K562 (cell line): Measurements from ENCODE around the gene DNAJC2. TPM values are rescaled to one million over a fixed set of nuclear protein-coding genes. Genes with fewer than 3 reads are reported as not detected.

Experiments used
- ATAC-seq: fragments of 200-7000 bp; cut with Tn5 transposase; 3 replicates; pipeline ENCODE4 v1.9.1; 2020; ENCODE audit warnings: moderate library complexity
- Bru-seq: library from RNA; stranded (reverse); fragments of 400-500 nt; gene quantifications from one replicate; lab custom pipeline; 2021; lab: Mats Ljungman, UMichigan
- BruChase-seq, 2 experiments: library from RNA; stranded (reverse); fragments of 400-500 nt; gene quantifications; one replicate each; lab custom pipeline; 2021; lab: Mats Ljungman, UMichigan
- BruUV-seq: library from RNA; stranded (reverse); fragments of 400-500 nt; replicated peaks from 2 replicates; lab custom pipeline; 2021; lab: Mats Ljungman, UMichigan
- CTCF ChIA-PET: fragments of 300-600 bp; formaldehyde crosslinking; extraction: SDS; loops from one replicate; lab custom pipeline; 2021; ENCODE audit warnings: low intra/inter-chr PET ratio; lab: Yijun Ruan, JAX
- POLR2A ChIA-PET: fragments of 300-600, 350-650 bp; sonication (Branson Sonifier 250); formaldehyde crosslinking; extraction: SDS; loops from one replicate; lab custom pipeline; 2021; ENCODE audit warnings: antibody characterized with exemption, inconsistent platforms; lab: Yijun Ruan, JAX
- DNase-seq, 4 experiments: peaks; one replicate each; pipeline versions ENCODE4 v3.0.0 to v3.0.0-alpha.2; 2011 to 2018; ENCODE audit warnings: low spot score in 3 of 4, mixed read lengths in 3 of 4; ENCODE audit errors: extremely low read depth in 1 of 4
- FAIRE-seq: peaks from 2 replicates; lab custom pipeline; 2011; peaks lifted over from hg19 to GRCh38; lab: Jason Lieb, UNC
- H2AFZ ChIP-seq: 2 replicates; pipeline ENCODE4 v1.6.0; 2011; ENCODE audit warnings: low read depth, low read length, control low read depth, inconsistent platforms
- H3K27ac ChIP-seq: fragments of 200-600 bp; 3 replicates; pipeline ENCODE4 v1.8.0; 2011; ENCODE audit warnings: low read depth, mild to moderate bottlenecking, control low read depth, inconsistent platforms, low read length, moderate library complexity, mixed read lengths; ENCODE audit errors: extremely low read depth
- H3K27me3 ChIP-seq, 2 experiments: fragments of 300-600 bp in 1 of 2; 2 replicates in 1 of 2; 3 replicates in 1 of 2; pipeline versions ENCODE4 v1.6.0 to v1.8.0; 2011; ENCODE audit warnings: inconsistent platforms in 2 of 2, low read length in 2 of 2, mild to moderate bottlenecking in 1 of 2, mixed read lengths in 1 of 2, moderate library complexity in 1 of 2; ENCODE audit not compliant: control insufficient read depth in 2 of 2, insufficient read depth in 2 of 2
- H3K36me3 ChIP-seq: fragments of 300-600 bp; 3 replicates; pipeline ENCODE4 v1.8.0; 2011; ENCODE audit warnings: mild to moderate bottlenecking, low read length, inconsistent platforms; ENCODE audit not compliant: control insufficient read depth, insufficient read depth
- H3K4me1 ChIP-seq, 2 experiments: fragments of 200-600 bp in 1 of 2; replicated peaks in 1 of 2; 2 replicates in 1 of 2; 3 replicates in 1 of 2; pipeline versions ENCODE4 v1.5.1 to v1.8.0; 2011; ENCODE audit warnings: inconsistent platforms in 2 of 2, low read length in 2 of 2, mild to moderate bottlenecking in 1 of 2, mixed read lengths in 1 of 2, moderate library complexity in 1 of 2; ENCODE audit not compliant: control insufficient read depth in 2 of 2, insufficient read depth in 2 of 2
- H3K4me2 ChIP-seq: 2 replicates; pipeline ENCODE4 v1.6.1; 2011; ENCODE audit warnings: low read length, control low read depth, inconsistent platforms, mixed read lengths; ENCODE audit not compliant: insufficient read depth
- H3K4me3 ChIP-seq: fragments of 200-600 bp; sonication (generic), shearing (Covaris generic); 2 replicates; pipeline ENCODE4 v1.5.1; 2016; ENCODE audit warnings: control low read depth, inconsistent platforms
- H3K79me2 ChIP-seq: fragments of 200-600 bp; 3 replicates; pipeline ENCODE4 v1.8.0; 2011; ENCODE audit warnings: low read length, inconsistent platforms; ENCODE audit not compliant: control insufficient read depth, insufficient read depth
- H3K9ac ChIP-seq, 2 experiments: 2 replicates each; pipeline versions ENCODE4 v1.6.0 to v1.6.1; 2011; ENCODE audit warnings: low read depth in 2 of 2, low read length in 2 of 2, control low read depth in 1 of 2, inconsistent platforms in 1 of 2, mild to moderate bottlenecking in 1 of 2, mixed read lengths in 1 of 2; ENCODE audit not compliant: insufficient read depth in 1 of 2
- H3K9me1 ChIP-seq: one replicate; pipeline ENCODE4 v1.6.0; 2011; ENCODE audit warnings: inconsistent platforms, mild to moderate bottlenecking, low read length, moderate library complexity; ENCODE audit not compliant: control insufficient read depth, insufficient read depth
- H3K9me3 ChIP-seq: replicated peaks from 2 replicates; pipeline ENCODE4 v1.5.1; 2011; ENCODE audit warnings: low read depth, low read length, inconsistent platforms; ENCODE audit not compliant: control insufficient read depth, insufficient read depth
- H4K20me1 ChIP-seq: replicated peaks from 2 replicates; pipeline ENCODE4 v1.6.1; 2011; ENCODE audit warnings: low read length, inconsistent platforms, mixed read lengths; ENCODE audit not compliant: control insufficient read depth, insufficient read depth
- CBFB ChIP-seq: sonication (generic); formaldehyde crosslinking; IDR thresholded peaks from 2 replicates; pipeline ENCODE4 v1.4.0; 2020; ENCODE audit warnings: mild to moderate bottlenecking, missing genetic modification reagents
- JUND ChIP-seq, 2 experiments: IDR thresholded peaks; 2 replicates in 1 of 2; 3 replicates in 1 of 2; pipeline ENCODE4 v1.6.1; 2011; ENCODE audit warnings: borderline replicate concordance in 2 of 2, low read depth in 2 of 2, low read length in 2 of 2, improper control_type of control experiment in 1 of 2, missing biosample characterization in 1 of 2, missing genetic modification characterization in 1 of 2, missing genetic modification reagents in 1 of 2
- NFE2 ChIP-seq: IDR thresholded peaks from 2 replicates; pipeline ENCODE4 v1.6.1; 2014; ENCODE audit warnings: antibody characterized with exemption, low read depth
- ZNF146 ChIP-seq: IDR thresholded peaks from one replicate; pipeline ENCODE4 v1.6.1; 2018; ENCODE audit warnings: missing compliant biosample characterization; ENCODE audit not compliant: unreplicated experiment
- ZNF707 ChIP-seq: fragments of 250-450 bp; sonication (Bioruptor Pico); conservative IDR thresholded peaks from 2 replicates; pipeline ENCODE4 v1.8.0; 2022; ENCODE audit warnings: inconsistent platforms, mild to moderate bottlenecking, moderate library complexity
- WGBS: fragments of 100-300 bp; shearing (Covaris generic); methylation state at CpG from one replicate; pipeline ENCODE4 v1.1.6; 2016; ENCODE audit warnings: low coverage, mixed read lengths; ENCODE audit not compliant: insufficient coverage; ENCODE audit errors: missing lambda C conversion rate; 5-methylcytosine and 5-hydroxymethylcytosine counted together
- in situ Hi-C: fragments of 300-500 bp; cut with MboI; formaldehyde crosslinking; loops from 4 replicates; pipeline ENCODE4 v1.15.0; 2018; ENCODE audit warnings: inconsistent platforms, mixed read lengths
- intact Hi-C: fragments of 100-400 bp; cut with micrococcal nuclease; formaldehyde crosslinking; loops from 2 replicates; pipeline ENCODE4 v1.14.2; 2022
- long read RNA-seq, 3 experiments: library from polyadenylated mRNA in 2 of 3; library from RNA in 1 of 3; unstranded in 2 of 3; stranded (forward) in 1 of 3; transcript quantifications; one replicate each; pipeline ENCODE4 v2.0.0, GENCODE V29; 2019 to 2022
- polyA minus RNA-seq, 3 experiments: library from RNA; depleted of rRNA, polyadenylated mRNA; stranded (reverse); fragments of >200 nt; gene quantifications; 2 replicates each; pipeline ENCODE4 v1.2.3, GENCODE V29; 2011
- polyA plus RNA-seq, 8 experiments: library from polyadenylated mRNA; depleted of rRNA in 4 of 8; stranded (reverse) in 5 of 8; unstranded in 3 of 8; fragments of >200 nt; fragmentation: Nextera tagmentation in 2 of 8; fragmentation: Illumina TruSeq in 1 of 8; extraction: Ambion mirVana in 2 of 8; extraction: Trizol in 1 of 8; gene quantifications; 2 replicates each; pipeline versions ENCODE4 v1.2.1 to v1.2.3, GENCODE V29; 2011 to 2014; ENCODE audit warnings: inconsistent platforms in 1 of 8, missing spikeins in 1 of 8
- total RNA-seq, 7 experiments: library from RNA; depleted of rRNA in 6 of 7; stranded (reverse); fragments of >200 nt in 6 of 7; fragmentation: Illumina TruSeq in 2 of 7; extraction: Trizol in 2 of 7; gene quantifications; 2 replicates each; pipeline versions ENCODE4 v1.2.1 to v1.2.3, GENCODE V29; 2011 to 2021; ENCODE audit warnings: low replicate concordance in 1 of 7
- TF ChIP-seq, protein P1 (sequence below), 2 experiments: fragments of 450-650 bp; conservative IDR thresholded peaks; 2 replicates each; pipeline ENCODE4 v1.6.1; 2017; ENCODE audit warnings: mild to moderate bottlenecking in 2 of 2, moderate library complexity in 2 of 2
- TF ChIP-seq, protein P2 (sequence below): IDR thresholded peaks from 2 replicates; pipeline ENCODE4 v1.6.1; 2011; ENCODE audit not compliant: insufficient read length; ENCODE audit errors: extremely low read depth
- TF ChIP-seq, protein P3 (sequence below): fragments of 250-450 bp; sonication (Bioruptor Pico); IDR thresholded peaks from 2 replicates; pipeline ENCODE4 v1.5.0; 2021

DNAJC2 gene, protein sequence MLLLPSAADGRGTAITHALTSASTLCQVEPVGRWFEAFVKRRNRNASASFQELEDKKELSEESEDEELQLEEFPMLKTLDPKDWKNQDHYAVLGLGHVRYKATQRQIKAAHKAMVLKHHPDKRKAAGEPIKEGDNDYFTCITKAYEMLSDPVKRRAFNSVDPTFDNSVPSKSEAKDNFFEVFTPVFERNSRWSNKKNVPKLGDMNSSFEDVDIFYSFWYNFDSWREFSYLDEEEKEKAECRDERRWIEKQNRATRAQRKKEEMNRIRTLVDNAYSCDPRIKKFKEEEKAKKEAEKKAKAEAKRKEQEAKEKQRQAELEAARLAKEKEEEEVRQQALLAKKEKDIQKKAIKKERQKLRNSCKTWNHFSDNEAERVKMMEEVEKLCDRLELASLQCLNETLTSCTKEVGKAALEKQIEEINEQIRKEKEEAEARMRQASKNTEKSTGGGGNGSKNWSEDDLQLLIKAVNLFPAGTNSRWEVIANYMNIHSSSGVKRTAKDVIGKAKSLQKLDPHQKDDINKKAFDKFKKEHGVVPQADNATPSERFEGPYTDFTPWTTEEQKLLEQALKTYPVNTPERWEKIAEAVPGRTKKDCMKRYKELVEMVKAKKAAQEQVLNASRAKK
- 55.1 and 197 TPM in 2 replicates for total RNA-seq (2011; cell fraction: chromatin; rRNA removed; ENCODE audit: low replicate concordance)
- total RNA-seq (2011; cell fraction: nucleolus; rRNA removed): 30.4 and 35.0 TPM in 2 replicates
- 55.2 and 90.0 TPM in 2 replicates for total RNA-seq (2011; cell fraction: nucleoplasm; rRNA removed)
- total RNA-seq (2014; rRNA removed) (62.5 and 64.6 TPM in 2 replicates), total RNA-seq (2014; rRNA removed; fragmentation: Illumina TruSeq; extraction: Trizol) (134 and 141 TPM in 2 replicates), total RNA-seq (2015; rRNA removed; fragmentation: Illumina TruSeq; extraction: Trizol) (142 and 152 TPM in 2 replicates), total RNA-seq (2021) (82.9 and 92.1 TPM in 2 replicates), polyA plus RNA-seq (2011; rRNA removed) (65.2 and 86.9 TPM in 2 replicates), polyA plus RNA-seq (2014; fragmentation: Illumina TruSeq; extraction: Trizol) (121 and 157 TPM in 2 replicates), polyA plus RNA-seq (2014; fragmentation: Nextera tagmentation; extraction: Ambion mirVana) (10 to 100 TPM; 40.2 to 40.4 TPM), polyA plus RNA-seq (2014; rRNA removed) (97.3 and 118 TPM in 2 replicates), polyA minus RNA-seq (2011; rRNA and poly(A)+ RNA removed) (52.3 and 65.5 TPM in 2 replicates), Bru-seq, nascent RNA (percentile 95 among the genes with signal in this experiment), BruChase-seq, experiment 1, labeled RNA remaining after a 2-hour chase (percentile 94 among the genes with signal in this experiment), BruChase-seq, experiment 2, labeled RNA remaining after a 6-hour chase (percentile 94 among the genes with signal in this experiment)
- polyA plus RNA-seq (2011; cell fraction: cytosol; rRNA removed): 11.7 and 12.3 TPM in 2 replicates
- polyA plus RNA-seq (2011; cell fraction: nucleus; rRNA removed): 93.5 and 113 TPM in 2 replicates
- 49.1 and 68.8 TPM in 2 replicates for polyA plus RNA-seq (2012)
- 13.1 and 15.6 TPM in 2 replicates for polyA minus RNA-seq (2011; cell fraction: cytosol; rRNA and poly(A)+ RNA removed)
- polyA minus RNA-seq (2011; cell fraction: nucleus; rRNA and poly(A)+ RNA removed): 42.9 and 53.8 TPM in 2 replicates
- long read RNA-seq, experiment 1, transcript DNAJC2-203 (17 exons, 2,167 nt): major isoform, 165 of 330 reads
- long read RNA-seq, experiment 1, partial matches to known transcripts: 137 of 330 reads
- long read RNA-seq, experiment 1, other reads (novel, unspliced or antisense): 27 of 330 reads
- long read RNA-seq, experiment 2, transcript DNAJC2-203 (17 exons, 2,167 nt): major isoform, 19 of 89 reads
- long read RNA-seq, experiment 2, partial matches to known transcripts: 64 of 89 reads
- long read RNA-seq, experiment 2, other reads (novel, unspliced or antisense): 6 of 89 reads
- long read RNA-seq, experiment 3, partial matches to known transcripts: 111 of 120 reads
- long read RNA-seq, experiment 3, other reads (novel, unspliced or antisense): 8 of 120 reads

DNA sequence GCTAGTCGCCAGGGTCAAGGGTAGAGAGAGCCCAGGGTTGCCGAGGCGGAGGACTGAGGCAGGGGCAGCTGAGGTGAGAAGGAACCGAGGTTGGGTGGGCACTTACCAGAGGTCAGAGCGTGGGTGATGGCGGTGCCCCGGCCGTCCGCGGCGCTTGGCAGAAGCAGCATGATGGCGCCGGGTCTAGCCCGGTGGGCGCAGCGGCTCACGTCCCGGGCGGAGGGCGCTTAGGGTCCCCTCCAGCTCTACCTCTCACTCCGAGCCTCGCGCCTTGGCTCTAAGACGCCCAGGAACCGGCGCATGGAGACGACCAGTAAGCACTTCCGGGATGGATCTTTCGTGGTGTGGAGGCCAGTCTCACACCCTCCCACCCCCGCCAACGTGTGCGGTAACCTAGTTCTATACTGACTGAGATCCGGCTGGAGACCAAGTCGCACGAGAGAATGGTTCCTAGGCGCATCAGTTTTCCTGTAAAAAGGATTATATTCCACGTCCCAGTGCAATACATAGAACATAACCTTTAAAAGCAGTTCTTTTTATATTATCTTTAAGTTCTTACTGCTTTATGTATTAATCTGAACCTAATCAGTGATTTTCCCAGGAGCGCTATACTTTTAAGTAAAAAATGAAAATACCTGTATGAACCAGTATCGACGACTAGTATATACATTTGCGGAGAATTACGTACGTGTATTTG lies at the start of gene DNAJC2:
DNAJC2 (minus strand) TSS at position 315 of the 697 bp plus-strand sequence; CDS start at position 170, 145 bp downstream.
- H3K4me3 ChIP-seq: peak within 1 kb of the TSS; percentile 82
- peak within 1 kb of the TSS; percentile 96 to 97 for H3K9ac ChIP-seq
- intact Hi-C loops (loop anchor here (2.0 to 5.0 kb wide), 2 partner anchors 47 to 62 kb away; partner anchors contain the start of gene PMPCB), in situ Hi-C loops (no loop called here)
- H3K9me3 ChIP-seq: no peaks in the 10 kb centered on the region
- ChIA-PET CTCF (interaction anchor here (0.9 kb wide), 1 partner anchor 47 kb away, joined by 3 read pairs; the partner anchor contains the start of gene PMPCB), POLR2A (interaction anchor here (0.7 to 1.6 kb wide), 5 partner anchors 12 to 44 kb away, joined by 3 to 4 read pairs (median 3); no protein-coding TSS in a partner anchor)
- peak within 1 kb of the TSS; percentile 92 for H3K4me2 ChIP-seq
- peak; percentile 88 to 98 (median 92) for DNase-seq
- H3K27ac ChIP-seq: peak within 1 kb of the TSS; percentile 93
- peaks cover 33% of the 10 kb centered on the region for H3K36me3 ChIP-seq
- H2AFZ ChIP-seq: peak within 1 kb of the TSS; percentile 93
- peaks cover 7 to 11% of the 10 kb centered on the region in 2 experiments; a peak in 3 of 5 replicates for H3K4me1 ChIP-seq
- peaks cover 85% of the 10 kb centered on the region for H3K79me2 ChIP-seq
- H3K9me1 ChIP-seq: no peaks in the 10 kb centered on the region
- BruUV-seq: no TSS peak
- FAIRE-seq: peak; percentile 84
- WGBS: under 1% methylated on average over 42 of the region's 43 CpGs
- no peaks in the 10 kb centered on the region; the same call in 1 of the 2 replicates for H4K20me1 ChIP-seq
- no peaks in the 10 kb centered on the region for H3K27me3 ChIP-seq
- ATAC-seq: peak; percentile 89
- TF ChIP-seq, protein P1, sequence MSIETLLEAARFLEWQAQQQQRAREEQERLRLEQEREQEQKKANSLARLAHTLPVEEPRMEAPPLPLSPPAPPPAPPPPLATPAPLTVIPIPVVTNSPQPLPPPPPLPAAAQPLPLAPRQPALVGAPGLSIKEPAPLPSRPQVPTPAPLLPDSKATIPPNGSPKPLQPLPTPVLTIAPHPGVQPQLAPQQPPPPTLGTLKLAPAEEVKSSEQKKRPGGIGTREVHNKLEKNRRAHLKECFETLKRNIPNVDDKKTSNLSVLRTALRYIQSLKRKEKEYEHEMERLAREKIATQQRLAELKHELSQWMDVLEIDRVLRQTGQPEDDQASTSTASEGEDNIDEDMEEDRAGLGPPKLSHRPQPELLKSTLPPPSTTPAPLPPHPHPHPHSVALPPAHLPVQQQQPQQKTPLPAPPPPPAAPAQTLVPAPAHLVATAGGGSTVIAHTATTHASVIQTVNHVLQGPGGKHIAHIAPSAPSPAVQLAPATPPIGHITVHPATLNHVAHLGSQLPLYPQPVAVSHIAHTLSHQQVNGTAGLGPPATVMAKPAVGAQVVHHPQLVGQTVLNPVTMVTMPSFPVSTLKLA (conservative IDR thresholded peaks at IDR 0.05): peak; percentile 94 to 97
- no peak for TF ChIP-seq ZNF146 (CRISPR knock-in tag)
- no peak for TF ChIP-seq ZNF707
- TF ChIP-seq CBFB (CRISPR knock-in tag): peak; percentile 34; the same call in 1 of the 2 replicates
- TF ChIP-seq JUND (IDR thresholded peaks at IDR 0.05; ENCODE audit: borderline replicate concordance, low read depth, low read length): peak; percentile 86
- TF ChIP-seq JUND (tag; IDR thresholded peaks at IDR 0.05; ENCODE audit: borderline replicate concordance, low read depth, low read length): peak; percentile 83; the same call in 2 of the 3 replicates
- TF ChIP-seq NFE2: peak; percentile 66; the same call in 1 of the 2 replicates
- TF ChIP-seq, protein P2, sequence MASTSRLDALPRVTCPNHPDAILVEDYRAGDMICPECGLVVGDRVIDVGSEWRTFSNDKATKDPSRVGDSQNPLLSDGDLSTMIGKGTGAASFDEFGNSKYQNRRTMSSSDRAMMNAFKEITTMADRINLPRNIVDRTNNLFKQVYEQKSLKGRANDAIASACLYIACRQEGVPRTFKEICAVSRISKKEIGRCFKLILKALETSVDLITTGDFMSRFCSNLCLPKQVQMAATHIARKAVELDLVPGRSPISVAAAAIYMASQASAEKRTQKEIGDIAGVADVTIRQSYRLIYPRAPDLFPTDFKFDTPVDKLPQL: no peak
- TF ChIP-seq, protein P3, sequence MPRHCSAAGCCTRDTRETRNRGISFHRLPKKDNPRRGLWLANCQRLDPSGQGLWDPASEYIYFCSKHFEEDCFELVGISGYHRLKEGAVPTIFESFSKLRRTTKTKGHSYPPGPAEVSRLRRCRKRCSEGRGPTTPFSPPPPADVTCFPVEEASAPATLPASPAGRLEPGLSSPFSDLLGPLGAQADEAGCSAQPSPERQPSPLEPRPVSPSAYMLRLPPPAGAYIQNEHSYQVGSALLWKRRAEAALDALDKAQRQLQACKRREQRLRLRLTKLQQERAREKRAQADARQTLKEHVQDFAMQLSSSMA (CRISPR knock-in tag): 0 out of 2 replicates have a peak, but pooled peaks have one; percentile 61
